GM21360 (cell line): Measurements from ENCODE around the gene P2RY11.

Source experiments
- ATAC-seq: cut with Tn5 transposase; IDR thresholded peaks from one replicate; pipeline ENCODE4 v1.9.1; 2021; ENCODE audit warnings: mild to moderate bottlenecking, moderate library complexity; ENCODE audit not compliant: unreplicated experiment

Gene P2RY11

GRCh38 chr19:10137751-10138682, 26.5 kb downstream of the P2RY11 start:
- no peak for ATAC-seq

GRCh38 chr19:10138879-10139795, 27.6 kb downstream of the P2RY11 start:
- no peak for ATAC-seq

- ATAC-seq: no peak
Observed at GRCh38 chr19:10139952-10140351, 28.5 kb downstream of the P2RY11 start.

DNA sequence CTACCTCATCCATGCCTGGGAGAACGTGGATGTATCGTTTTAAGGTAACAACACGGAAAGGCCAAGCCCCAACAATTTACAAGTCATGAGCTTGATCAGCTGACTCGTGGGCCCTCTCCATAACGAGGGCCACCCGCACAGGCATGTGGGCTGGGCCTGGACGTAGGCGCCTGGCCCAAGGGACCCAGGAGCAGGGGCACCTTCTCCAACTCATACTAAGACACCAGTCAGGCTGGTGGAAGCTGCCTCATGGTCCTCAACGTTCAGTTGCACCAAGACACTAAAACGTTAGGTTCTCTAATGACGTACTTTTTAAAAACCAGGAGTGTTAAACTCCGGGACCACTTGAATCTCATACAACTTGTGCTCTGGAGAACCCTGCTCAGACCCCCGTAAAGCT, 30.0 kb downstream of the P2RY11 start:
- no peak for ATAC-seq

- ATAC-seq: no peak
Observed at GRCh38 chr19:10141973-10142372, 30.5 kb downstream of the P2RY11 start.

DNA sequence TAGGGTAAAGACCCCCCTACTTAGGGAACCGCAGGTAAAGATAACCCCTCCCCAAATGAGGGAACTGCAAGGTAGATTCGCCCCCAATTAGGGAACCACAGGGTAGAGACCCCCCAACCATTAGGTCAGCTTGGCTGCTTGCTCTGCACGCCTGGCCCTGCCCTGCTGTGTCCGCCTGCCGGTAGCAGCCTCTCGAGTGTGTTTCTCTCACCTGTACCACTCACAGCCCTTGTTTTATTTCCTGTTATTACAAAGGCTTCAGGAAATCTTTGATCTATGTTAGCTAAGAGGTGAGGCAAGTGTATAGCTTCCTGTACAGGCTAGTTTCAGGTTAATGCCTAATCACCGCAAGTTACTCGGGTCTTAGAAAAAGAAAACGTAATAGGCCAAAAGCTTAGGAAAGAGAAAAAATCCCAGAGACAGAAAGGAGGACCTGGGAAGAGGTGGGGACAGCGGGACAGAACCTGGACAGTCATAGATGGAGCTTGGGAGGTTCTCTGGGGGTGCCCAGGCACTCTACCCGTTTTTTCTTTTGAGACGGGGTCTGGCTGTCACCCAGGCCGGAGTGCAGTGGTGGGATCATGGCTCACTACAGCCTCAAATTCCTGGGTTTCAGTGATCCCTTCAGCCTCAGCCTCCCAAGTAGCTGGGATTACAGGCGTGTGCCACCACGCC, 31.3 kb downstream of the P2RY11 start:
- no peak for ATAC-seq

DNA sequence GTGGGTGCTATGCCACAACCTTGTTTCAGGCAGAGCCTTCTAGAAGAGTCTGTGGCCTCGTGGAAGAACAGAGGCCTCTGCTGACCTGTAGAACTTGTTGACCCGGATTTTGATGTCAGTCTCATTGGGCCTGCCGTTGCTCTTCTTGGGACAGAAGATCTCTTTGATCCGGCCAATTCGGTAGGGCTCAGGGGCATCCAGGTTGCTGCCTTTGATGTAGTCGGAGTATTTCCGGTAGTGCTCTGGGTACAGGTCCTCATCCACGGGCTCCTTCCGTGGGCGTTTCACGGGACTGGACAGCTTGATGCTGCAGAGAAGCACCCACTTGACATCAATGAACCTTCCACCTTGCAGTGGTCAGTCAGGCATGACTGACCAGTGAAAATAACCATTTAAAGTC, 32.2 kb downstream of the P2RY11 start:
- ATAC-seq: no peak

GRCh38 chr19:10144361-10144760, 32.9 kb downstream of the P2RY11 start:
- ATAC-seq: no peak

DNA sequence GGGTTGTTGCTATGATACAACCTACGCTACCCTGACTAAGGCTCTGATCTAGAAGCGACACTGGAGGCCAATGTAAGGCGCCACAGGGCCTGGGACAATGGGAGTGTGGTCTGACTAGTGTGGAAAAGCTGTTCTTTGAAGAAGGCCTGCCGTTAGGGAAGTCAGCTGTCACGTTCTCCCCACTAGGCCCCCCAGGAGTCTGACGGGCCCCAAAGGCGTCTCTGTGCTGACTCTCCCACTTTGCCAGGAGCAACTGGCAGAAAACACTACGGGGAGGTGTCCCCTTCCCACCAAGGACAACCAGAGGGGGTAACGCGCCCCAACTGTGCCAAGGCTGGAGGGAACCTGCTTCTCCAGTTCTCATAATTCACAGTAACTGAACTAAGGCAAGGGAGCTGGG, 33.5 kb downstream of the P2RY11 start:
- ATAC-seq: no peak

GRCh38 chr19:10146142-10146541, 34.6 kb downstream of the P2RY11 start:
- no peak for ATAC-seq

GRCh38 chr19:10149427-10149826, 37.9 kb downstream of the P2RY11 start:
- ATAC-seq: no peak

GRCh38 chr19:10151521-10151920, 40.0 kb downstream of the P2RY11 start:
- no peak for ATAC-seq

- no peak for ATAC-seq
Observed at GRCh38 chr19:10152100-10152499, 40.6 kb downstream of the P2RY11 start.

DNA sequence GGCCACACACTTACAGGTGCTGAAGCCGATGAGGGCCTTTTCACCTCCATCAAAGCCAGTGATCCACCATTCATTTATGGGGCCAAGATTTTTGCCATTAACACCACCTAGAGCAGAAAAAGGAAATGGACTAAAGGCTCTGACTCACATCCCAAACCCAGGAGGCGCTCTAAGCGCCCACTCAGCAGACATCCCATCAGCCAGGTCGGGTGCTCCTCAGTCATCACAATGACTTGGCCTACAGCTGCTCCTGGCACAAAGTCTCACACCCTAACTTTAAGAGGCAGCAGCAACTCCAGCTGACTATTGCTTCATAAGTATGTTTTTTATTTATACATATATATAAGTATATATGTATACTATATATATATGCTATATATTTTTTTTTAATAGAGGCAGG, 44.3 kb downstream of the P2RY11 start:
- ATAC-seq: no peak

GRCh38 chr19:10158071-10158470, 46.6 kb downstream of the P2RY11 start:
- no peak for ATAC-seq

GRCh38 chr19:10158485-10158884, 47.0 kb downstream of the P2RY11 start:
- ATAC-seq: no peak

GRCh38 chr19:10159610-10160009, 48.1 kb downstream of the P2RY11 start:
- no peak for ATAC-seq

DNA sequence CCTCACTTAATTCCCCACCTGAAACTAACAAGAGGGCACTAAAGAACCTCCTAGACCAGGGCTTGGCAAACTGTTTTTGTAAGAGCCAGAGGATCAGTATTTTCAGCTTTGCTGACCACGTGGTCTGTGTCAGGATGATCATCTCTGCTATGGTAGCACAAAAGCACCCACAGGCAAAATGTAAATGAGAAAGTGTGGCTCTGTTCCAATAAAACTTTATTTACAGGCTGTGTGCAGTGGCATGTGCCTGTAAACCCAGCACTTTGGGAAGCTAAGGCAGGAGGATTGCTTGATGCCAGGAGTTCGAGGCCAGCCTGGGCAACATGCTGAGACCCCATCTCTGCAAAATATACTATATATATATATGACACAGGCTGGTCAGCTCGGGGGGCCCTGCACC, 52.0 kb downstream of the P2RY11 start:
- no peak for ATAC-seq
